Measurements from ENCODE around the gene CD83. TPM values are rescaled to one million over a fixed set of nuclear protein-coding genes. Genes with fewer than 3 reads are reported as not detected.

CD83 gene
- total RNA-seq, 2 experiments from 2014 or later: 8.7 to 10.3 TPM

DNA sequence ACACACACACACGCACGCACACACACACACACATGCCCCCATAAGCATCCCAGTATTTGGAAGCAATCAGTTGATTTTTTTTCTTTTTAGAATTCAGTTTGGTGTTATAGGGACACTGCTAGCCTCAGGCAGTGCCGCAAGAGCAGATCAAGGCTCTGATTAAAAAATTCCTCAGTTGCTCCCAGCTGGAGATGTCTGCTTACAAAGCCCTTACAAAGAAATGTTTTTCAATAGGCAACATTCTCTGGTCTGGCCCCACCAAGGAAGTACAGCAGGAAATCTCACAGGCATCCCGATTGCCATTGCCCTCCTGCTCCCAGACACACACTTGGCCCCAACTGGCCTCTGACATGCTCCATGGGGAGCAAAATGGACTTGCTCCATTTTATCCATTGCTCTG, 22.9 kb upstream of the CD83 start:
- Mint-ChIP-seq H3K4me3 (no peak overlapping the region), H3K4me1 (peaks cover 5% of the 10 kb centered on the region), H3K27ac (no peak overlapping the region), H3K36me3 (ENCODE audit: low read depth) (no peaks in the 10 kb centered on the region), H3K27me3 (no peaks in the 10 kb centered on the region), H3K9me3 (peaks cover 5% of the 10 kb centered on the region)
- ChIA-PET POLR2A (interaction anchor here (0.5 kb wide), 1 partner anchor 1288 kb away, joined by 7 read pairs; no protein-coding TSS in a partner anchor), CTCF (no interaction called here)
- DNase-seq: no peak

DNA sequence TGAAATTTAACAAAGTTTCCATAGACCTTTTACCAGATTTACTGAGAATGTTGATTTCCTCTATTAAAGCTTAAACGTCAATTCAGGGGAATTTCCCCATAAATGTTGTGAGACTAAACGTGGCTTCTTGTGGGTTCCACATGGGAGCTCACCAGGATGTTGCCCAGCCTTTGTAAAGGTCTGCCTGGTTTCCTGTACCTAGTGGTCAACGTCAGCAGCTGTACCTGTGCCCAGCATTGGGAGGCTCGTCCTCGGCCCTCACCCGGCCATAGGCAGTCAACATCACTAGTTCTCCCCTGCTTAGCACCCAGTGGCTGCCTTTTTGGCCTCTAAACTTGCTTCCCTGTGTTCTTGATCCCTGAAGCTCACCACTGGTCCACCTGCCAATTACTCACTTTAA, 22.1 kb upstream of the CD83 start:
- H3K4me3 Mint-ChIP-seq: no peak overlapping the region
- POLR2A ChIA-PET: no interaction called here
- CTCF ChIA-PET: no interaction called here
- H3K4me1 Mint-ChIP-seq: peaks cover 2% of the 10 kb centered on the region
- no peak overlapping the region for H3K27ac Mint-ChIP-seq
- H3K27me3 Mint-ChIP-seq: no peaks in the 10 kb centered on the region
- no peaks in the 10 kb centered on the region for H3K36me3 Mint-ChIP-seq (ENCODE audit: low read depth)
- DNase-seq: no peak
- peaks cover 5% of the 10 kb centered on the region for H3K9me3 Mint-ChIP-seq

DNA sequence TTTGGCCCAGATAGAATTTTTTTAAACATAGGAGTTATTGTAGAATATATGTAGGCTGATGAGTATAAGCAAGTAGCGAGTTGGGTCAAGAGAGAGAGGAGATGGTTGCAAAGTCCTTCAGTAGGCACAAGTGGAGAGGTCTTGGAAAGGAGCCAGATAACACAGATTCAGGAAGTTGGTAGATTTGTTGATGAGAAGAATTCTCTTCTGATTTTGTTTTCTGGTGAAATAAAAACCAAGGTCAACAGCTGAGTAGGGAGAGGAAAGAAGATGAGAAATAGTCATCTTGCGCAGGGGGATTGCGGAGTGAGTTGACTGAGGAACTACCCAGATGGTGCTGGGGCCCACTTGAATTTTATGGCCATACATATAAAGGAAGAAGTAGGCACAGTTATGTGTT, 17.4 kb upstream of the CD83 start:
- H3K27ac Mint-ChIP-seq: no peak overlapping the region

DNA sequence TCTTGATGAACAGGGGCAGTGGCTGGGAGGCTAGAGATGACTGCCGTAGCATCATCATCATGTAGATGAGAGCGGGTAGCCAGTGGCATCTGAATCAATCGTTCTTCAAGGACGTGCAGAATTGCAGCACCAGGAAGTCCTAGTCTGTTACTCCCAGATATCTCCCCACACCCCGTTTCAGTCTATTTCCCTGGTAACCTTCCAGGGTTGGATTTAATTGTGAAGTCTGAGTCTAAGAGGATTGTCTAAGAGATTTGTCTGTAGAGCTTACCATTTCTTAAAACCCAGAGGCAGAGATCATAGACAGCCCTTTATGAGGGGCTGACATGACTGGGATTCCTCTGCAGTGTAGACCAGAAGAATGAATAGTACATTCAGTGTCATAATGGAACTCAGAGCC, 16.6 kb upstream of the CD83 start:
- Mint-ChIP-seq H3K27ac (no peak overlapping the region), H3K36me3 (ENCODE audit: low read depth) (no peaks in the 10 kb centered on the region), H3K27me3 (no peaks in the 10 kb centered on the region), H3K9me3 (peaks cover 2% of the 10 kb centered on the region), H3K4me3 (no peak overlapping the region), H3K4me1 (no peaks in the 10 kb centered on the region)
- ChIA-PET POLR2A (no interaction called here), CTCF (interaction anchor here (1.5 kb wide), 1 partner anchor 26 kb away, joined by 3 read pairs; no protein-coding TSS in a partner anchor)
- DNase-seq: no peak

More for the DNA sequence above, 17.4 kb upstream of the CD83 start:
- ChIA-PET CTCF (interaction anchor here (1.5 kb wide), 1 partner anchor 25 kb away, joined by 3 read pairs; no protein-coding TSS in a partner anchor), POLR2A (no interaction called here)
- no peak overlapping the region for H3K4me3 Mint-ChIP-seq
- no peaks in the 10 kb centered on the region for H3K4me1 Mint-ChIP-seq
- H3K9me3 Mint-ChIP-seq: peaks cover 2% of the 10 kb centered on the region
- no peaks in the 10 kb centered on the region for H3K36me3 Mint-ChIP-seq (ENCODE audit: low read depth)
- DNase-seq: no peak
- no peaks in the 10 kb centered on the region for H3K27me3 Mint-ChIP-seq

DNA sequence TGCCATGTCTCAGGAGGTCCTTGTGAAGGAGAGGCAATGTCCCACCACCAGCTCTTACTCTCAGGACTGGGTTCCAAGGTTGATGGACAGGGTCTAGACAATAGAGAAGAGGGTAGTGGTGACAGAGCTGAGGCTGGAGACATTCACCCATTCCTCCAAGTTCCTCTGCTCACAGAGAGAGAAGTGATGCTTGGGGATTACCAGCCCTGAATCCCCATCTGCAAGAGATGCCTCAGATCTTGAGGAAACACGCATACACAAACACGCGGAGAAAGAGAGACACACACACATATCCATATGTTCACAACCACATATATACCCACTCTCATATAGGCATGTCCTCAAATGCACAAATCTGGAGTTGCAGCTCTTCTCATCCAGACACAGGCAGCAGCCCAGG, 15.2 kb upstream of the CD83 start:
- ChIA-PET CTCF (interaction anchor here (0.9 to 1.2 kb wide), 2 partner anchors 10 to 25 kb away, joined by 3 read pairs; no protein-coding TSS in a partner anchor), POLR2A (no interaction called here)
- Mint-ChIP-seq H3K27ac (no peak overlapping the region), H3K27me3 (no peaks in the 10 kb centered on the region), H3K9me3 (peaks cover 7% of the 10 kb centered on the region), H3K4me1 (peaks cover under 1% of the 10 kb centered on the region), H3K36me3 (ENCODE audit: low read depth) (peaks cover 3% of the 10 kb centered on the region), H3K4me3 (no peak overlapping the region)
- DNase-seq: no peak

DNA sequence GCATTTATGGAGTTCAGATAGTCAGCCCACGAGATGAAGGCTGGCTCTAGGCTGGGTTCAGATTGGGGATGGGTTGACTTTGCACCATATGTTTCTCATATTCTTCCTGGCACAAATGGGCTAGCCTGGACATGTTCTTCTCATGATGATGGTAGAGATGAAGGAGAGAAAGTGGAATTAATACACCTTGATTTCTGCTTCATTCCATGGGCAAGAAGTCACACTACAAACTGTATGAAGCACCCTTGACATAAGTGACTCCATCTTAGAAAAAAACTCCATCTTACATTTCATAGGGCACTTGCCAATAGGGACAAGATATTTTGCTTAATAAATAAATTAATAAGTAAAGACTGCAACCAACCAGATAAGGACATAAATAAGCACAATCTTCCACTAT, 12.0 kb upstream of the CD83 start:
- peaks cover 2% of the 10 kb centered on the region for H3K27me3 Mint-ChIP-seq
- H3K27ac Mint-ChIP-seq: no peak overlapping the region
- peaks cover 27% of the 10 kb centered on the region for H3K4me1 Mint-ChIP-seq
- POLR2A ChIA-PET: no interaction called here
- no peak for DNase-seq
- no peak overlapping the region for H3K4me3 Mint-ChIP-seq
- CTCF ChIA-PET: no interaction called here
- peaks cover 9% of the 10 kb centered on the region for H3K9me3 Mint-ChIP-seq
- H3K36me3 Mint-ChIP-seq (ENCODE audit: low read depth): peaks cover 6% of the 10 kb centered on the region

DNA sequence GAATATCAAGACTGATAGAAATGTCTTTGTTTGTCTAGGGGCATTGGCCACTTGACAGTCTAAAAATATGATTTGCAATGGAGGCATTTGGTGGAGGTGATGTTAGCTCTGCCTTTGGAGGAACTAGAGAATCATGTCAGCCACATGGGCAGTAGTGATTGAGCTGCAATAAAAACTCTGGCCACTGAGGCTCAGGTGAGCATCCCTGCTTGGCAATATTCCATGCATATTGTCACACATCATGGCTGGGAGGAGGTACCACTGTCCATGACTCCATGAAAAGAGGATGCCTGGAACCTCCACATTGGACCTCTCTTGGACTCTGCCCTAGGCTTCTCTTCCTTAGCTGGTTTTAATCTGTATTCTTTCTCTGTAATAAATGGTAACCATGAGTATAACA, 10.6 kb upstream of the CD83 start:
- no peak overlapping the region for H3K27ac Mint-ChIP-seq
- peaks cover 9% of the 10 kb centered on the region for H3K9me3 Mint-ChIP-seq
- CTCF ChIA-PET: no interaction called here
- DNase-seq: no peak
- POLR2A ChIA-PET: no interaction called here
- H3K36me3 Mint-ChIP-seq (ENCODE audit: low read depth): peaks cover 6% of the 10 kb centered on the region
- H3K4me3 Mint-ChIP-seq: no peak overlapping the region
- H3K27me3 Mint-ChIP-seq: peaks cover 6% of the 10 kb centered on the region
- peaks cover 28% of the 10 kb centered on the region for H3K4me1 Mint-ChIP-seq

DNA sequence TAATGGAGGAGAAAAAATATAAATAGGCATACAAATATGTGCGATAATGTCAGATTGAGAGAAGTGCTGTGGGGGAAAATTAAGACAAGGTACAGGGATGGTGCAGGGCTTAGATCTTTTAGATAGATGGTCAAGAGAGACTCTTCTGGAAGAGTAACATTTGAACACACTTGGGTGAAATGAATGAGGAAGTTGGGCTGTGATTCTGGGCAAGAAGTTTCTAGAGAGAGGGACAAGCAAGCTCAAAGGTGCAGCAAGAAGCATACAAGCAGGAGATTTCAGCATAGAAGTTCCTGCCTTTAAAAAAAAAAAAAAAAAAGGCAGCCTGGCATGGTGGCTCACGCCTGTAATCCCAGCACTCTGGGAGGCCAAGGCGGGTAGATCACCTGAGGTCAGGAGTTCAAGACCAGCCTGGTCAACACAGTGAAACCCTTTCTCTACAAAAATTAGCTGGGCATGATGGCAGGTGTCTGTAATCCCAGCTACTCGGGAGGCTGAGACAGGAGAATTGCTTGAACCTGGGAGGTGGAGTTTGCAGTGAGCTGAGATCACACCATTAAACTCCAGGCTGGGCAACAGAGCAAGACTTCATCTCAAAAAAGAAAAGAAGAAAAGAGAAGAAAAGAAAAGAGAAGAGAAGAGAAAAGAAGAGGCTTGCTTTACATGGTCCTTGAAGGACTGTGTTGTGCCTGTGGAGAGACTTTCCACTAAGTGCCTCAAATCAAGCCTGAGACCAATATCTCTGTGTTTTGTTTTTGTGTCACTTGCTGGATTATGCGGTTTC, 9.7 kb upstream of the CD83 start:
- H3K27me3 Mint-ChIP-seq: peaks cover 11% of the 10 kb centered on the region
- H3K9me3 Mint-ChIP-seq: peaks cover 9% of the 10 kb centered on the region
- DNase-seq: no peak
- no peak overlapping the region for H3K4me3 Mint-ChIP-seq
- peaks cover 6% of the 10 kb centered on the region for H3K36me3 Mint-ChIP-seq (ENCODE audit: low read depth)
- peaks cover 28% of the 10 kb centered on the region for H3K4me1 Mint-ChIP-seq
- ChIA-PET POLR2A (no interaction called here), CTCF (interaction anchor here (0.6 to 0.7 kb wide), 4 partner anchors 64 to 1584 kb away, joined by 3 to 5 read pairs (median 3); no protein-coding TSS in a partner anchor)
- peak overlapping the region; percentile 34 for H3K27ac Mint-ChIP-seq

DNA sequence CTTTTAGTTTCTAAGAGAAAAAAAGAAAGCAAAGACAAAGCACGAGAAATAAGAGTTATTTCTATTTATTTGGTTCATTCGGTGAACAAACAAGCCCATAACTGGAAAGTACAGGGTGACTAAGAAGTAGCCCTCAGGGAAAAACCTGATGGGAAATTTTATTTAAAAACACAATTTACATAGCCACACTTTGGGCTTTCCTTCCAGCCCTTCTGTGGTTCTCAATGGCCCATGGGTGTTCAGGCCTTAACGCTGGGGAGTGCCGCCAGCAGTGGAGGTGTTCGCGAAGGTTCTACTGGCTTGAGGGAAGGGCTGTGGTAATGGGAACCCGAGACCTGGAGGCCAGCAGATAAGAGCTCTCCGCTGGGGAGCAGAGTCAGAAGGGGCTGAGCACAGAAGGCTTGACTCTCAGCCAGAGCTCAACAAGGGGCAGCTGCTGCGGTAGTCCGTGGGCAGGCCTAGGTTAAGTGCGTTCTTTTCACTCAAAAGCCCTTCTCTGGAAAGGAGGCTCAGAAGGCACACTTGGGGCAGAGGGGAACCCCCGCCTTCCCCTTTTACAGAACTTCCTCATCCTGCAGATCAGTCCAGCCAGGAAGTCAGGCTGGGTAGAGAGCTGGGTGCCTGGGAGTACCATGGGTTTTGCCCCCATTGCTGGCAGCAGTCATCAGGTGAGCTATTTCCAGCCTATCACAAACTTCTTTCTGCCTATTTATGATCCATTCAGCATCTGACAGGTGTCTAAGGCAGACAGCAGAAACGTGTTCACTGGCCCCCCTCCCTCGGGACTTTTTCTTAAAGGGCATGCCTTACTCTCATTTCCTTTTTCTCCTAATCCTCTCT, 8.8 kb upstream of the CD83 start:
- H3K4me1 Mint-ChIP-seq: peaks cover 28% of the 10 kb centered on the region
- CTCF ChIA-PET: no interaction called here
- no peak for DNase-seq
- H3K27me3 Mint-ChIP-seq: peaks cover 17% of the 10 kb centered on the region
- POLR2A ChIA-PET: no interaction called here
- H3K4me3 Mint-ChIP-seq: no peak overlapping the region
- H3K9me3 Mint-ChIP-seq: peaks cover 9% of the 10 kb centered on the region
- no peak overlapping the region for H3K27ac Mint-ChIP-seq
- peaks cover 6% of the 10 kb centered on the region for H3K36me3 Mint-ChIP-seq (ENCODE audit: low read depth)

DNA sequence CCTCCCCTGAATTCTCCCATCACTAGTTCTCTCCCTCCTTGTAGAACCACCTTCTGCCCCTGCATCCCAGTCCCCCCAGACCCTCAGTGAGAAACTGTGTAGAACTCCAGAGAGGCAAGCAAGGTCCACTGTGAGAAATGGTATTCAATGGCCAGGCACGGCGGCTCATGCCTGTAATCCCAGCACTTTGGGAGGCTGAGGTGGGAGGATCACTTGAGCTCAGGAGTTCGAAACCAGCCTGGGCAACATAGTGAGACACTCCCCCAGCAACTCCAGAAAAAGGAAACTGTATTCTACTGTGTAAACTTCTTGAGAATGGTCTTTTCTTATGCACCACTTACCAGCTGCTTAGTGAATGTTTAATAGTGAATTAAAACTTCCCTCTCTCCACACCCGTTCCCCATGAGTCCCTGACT, 8.2 kb upstream of the CD83 start:
- H3K9me3 Mint-ChIP-seq: peaks cover 9% of the 10 kb centered on the region
- DNase-seq: no peak
- H3K27me3 Mint-ChIP-seq: peaks cover 20% of the 10 kb centered on the region
- no peak overlapping the region for H3K27ac Mint-ChIP-seq
- H3K4me1 Mint-ChIP-seq: peaks cover 28% of the 10 kb centered on the region
- CTCF ChIA-PET: no interaction called here
- peaks cover 6% of the 10 kb centered on the region for H3K36me3 Mint-ChIP-seq (ENCODE audit: low read depth)
- H3K4me3 Mint-ChIP-seq: no peak overlapping the region
- POLR2A ChIA-PET: no interaction called here

DNA sequence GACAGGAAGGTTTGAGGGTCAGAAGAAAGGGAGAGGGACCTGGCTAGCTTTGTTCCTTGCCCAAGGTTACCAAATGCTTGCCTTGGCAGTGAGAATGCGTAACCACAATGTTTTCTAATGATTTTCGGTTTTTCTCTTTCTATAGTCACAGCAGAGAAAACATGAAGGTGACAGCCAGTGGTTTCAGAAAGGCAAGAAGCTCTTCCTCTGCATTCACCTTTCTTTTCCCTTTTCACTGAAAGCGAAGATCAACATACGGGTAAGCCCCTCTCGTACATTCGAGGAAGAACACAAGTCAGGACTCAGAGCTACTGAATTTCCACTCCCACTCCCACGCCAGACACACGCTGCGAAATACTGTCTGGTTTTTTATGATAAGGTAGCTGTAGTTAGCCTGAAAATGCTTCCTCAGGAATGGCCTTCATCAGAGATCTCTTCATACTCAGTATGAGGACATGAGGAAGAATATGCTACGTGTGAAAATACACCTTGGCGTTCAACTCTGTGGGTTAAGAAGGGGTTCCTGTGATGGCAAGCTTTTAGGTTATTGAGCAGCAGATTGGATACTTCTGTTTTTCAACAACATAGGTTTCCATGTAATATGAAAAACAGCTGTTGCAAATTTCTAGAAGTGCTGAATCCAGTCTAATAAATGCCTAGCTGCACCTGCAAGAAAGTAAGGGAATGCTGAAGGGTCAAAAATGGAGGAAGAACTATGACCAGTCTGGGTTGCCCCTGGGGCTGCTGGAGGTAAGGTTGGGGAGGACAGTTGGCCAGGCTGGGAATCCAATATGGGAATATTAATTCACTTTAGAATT, 7.4 kb upstream of the CD83 start:
- CTCF ChIA-PET: no interaction called here

DNA sequence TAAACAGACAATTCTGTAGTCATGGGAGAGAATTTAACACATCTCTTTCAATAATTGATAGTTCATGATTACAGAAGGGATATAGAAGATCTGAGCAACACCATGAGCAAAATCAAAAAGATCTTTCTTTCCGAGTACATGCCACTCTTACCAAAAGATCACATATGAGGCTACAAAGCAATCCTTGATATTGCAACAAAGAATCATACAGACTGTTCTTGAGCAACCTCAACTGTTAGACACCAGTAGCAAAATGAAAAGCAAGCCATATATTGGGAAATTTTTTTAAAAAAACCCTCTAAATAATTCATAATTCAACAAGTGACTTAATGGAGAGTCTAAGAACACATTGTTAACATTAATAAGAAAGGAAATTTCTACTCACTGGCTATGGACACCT, 3.6 kb upstream of the CD83 start:
- POLR2A ChIA-PET: no interaction called here
- H3K4me3 Mint-ChIP-seq: no peak overlapping the region
- H3K27me3 Mint-ChIP-seq: peaks cover 35% of the 10 kb centered on the region
- peaks cover 35% of the 10 kb centered on the region for H3K4me1 Mint-ChIP-seq
- no peak overlapping the region for H3K27ac Mint-ChIP-seq
- no peaks in the 10 kb centered on the region for H3K9me3 Mint-ChIP-seq
- CTCF ChIA-PET: interaction anchor here (0.6 kb wide), 1 partner anchor 142 kb away, joined by 4 read pairs; no protein-coding TSS in a partner anchor
- H3K36me3 Mint-ChIP-seq (ENCODE audit: low read depth): no peaks in the 10 kb centered on the region
- DNase-seq: no peak

More for the DNA sequence above, 7.4 kb upstream of the CD83 start:
- H3K27ac Mint-ChIP-seq: no peak overlapping the region
- DNase-seq: no peak
- H3K4me1 Mint-ChIP-seq: peaks cover 28% of the 10 kb centered on the region
- peaks cover 9% of the 10 kb centered on the region for H3K9me3 Mint-ChIP-seq
- no peak overlapping the region for H3K4me3 Mint-ChIP-seq
- peaks cover 23% of the 10 kb centered on the region for H3K27me3 Mint-ChIP-seq
- POLR2A ChIA-PET: interaction anchor here (0.6 kb wide), 1 partner anchor 30 kb away, joined by 4 read pairs; no protein-coding TSS in a partner anchor
- H3K36me3 Mint-ChIP-seq (ENCODE audit: low read depth): peaks cover 6% of the 10 kb centered on the region

All from activated CD4-positive, alpha-beta T cell treated with anti-CD3 and anti-CD28 coated beads, Interleukin-2, amount 10 ng/mL, durations not matched to agents 7 days and 5 days (primary cell).